RWPE2 (cell line): ENCODE results near the gene FAM174B.

Experiments used
- ATAC-seq: fragments of 200-7000 bp; cut with Tn5 transposase; 3 replicates; pipeline ENCODE4 v1.9.1; 2021; ENCODE audit warnings: low read depth
- DNase-seq: peaks from one replicate; pipeline ENCODE4 v3.0.0-alpha.2; 2020; ENCODE audit warnings: low spot score
- H3K27ac ChIP-seq: fragments of 450-650 bp; 2 replicates; pipeline ENCODE4 v1.5.1; 2017; ENCODE audit warnings: mild to moderate bottlenecking; ENCODE audit not compliant: poor library complexity, severe bottlenecking
- H3K27me3 ChIP-seq: fragments of 250-450 bp; sonication (Bioruptor Pico); 2 replicates; pipeline ENCODE4 v1.5.1; 2021; ENCODE audit warnings: mild to moderate bottlenecking, moderate library complexity; ENCODE audit not compliant: insufficient read depth, poor library complexity, severe bottlenecking
- H3K36me3 ChIP-seq: fragments of 250-450 bp; sonication (Bioruptor Pico); 2 replicates; pipeline ENCODE4 v1.5.1; 2020; ENCODE audit warnings: low read depth, mild to moderate bottlenecking, moderate library complexity
- H3K4me1 ChIP-seq: fragments of 250-450 bp; sonication (Bioruptor Pico); 2 replicates; pipeline ENCODE4 v1.5.1; 2021; ENCODE audit warnings: mild to moderate bottlenecking, moderate library complexity; ENCODE audit not compliant: insufficient read depth, poor library complexity, severe bottlenecking
- H3K4me3 ChIP-seq: fragments of 250-450 bp; sonication (Bioruptor Pico); 2 replicates; pipeline ENCODE4 v1.5.1; 2021; ENCODE audit warnings: mild to moderate bottlenecking, moderate library complexity; ENCODE audit not compliant: severe bottlenecking
- H3K9me3 ChIP-seq: fragments of 250-450 bp; sonication (Bioruptor Pico); 2 replicates; pipeline ENCODE4 v1.5.1; 2021; ENCODE audit warnings: mild to moderate bottlenecking, moderate library complexity; ENCODE audit not compliant: severe bottlenecking
- CTCF ChIP-seq: fragments of 450-650 bp; IDR thresholded peaks from one replicate; pipeline ENCODE4 v1.5.1; 2017; ENCODE audit warnings: mild to moderate bottlenecking, moderate library complexity; ENCODE audit not compliant: poor library complexity, severe bottlenecking

Gene FAM174B

GRCh38 chr15:92637626-92638025 is 17.9 kb downstream of the FAM174B start:
- Histone ChIP-seq H3K4me1 (no peaks in the 10 kb centered on the region), H3K36me3 (no peaks in the 10 kb centered on the region), H3K27me3 (peaks cover 3% of the 10 kb centered on the region), H3K27ac (no peak overlapping the region), H3K9me3 (no peaks in the 10 kb centered on the region), H3K4me3 (no peak overlapping the region)
- no peak for ATAC-seq
- no peak for TF ChIP-seq CTCF
- no peak for DNase-seq

- Histone ChIP-seq H3K27ac (no peak overlapping the region), H3K4me1 (no peaks in the 10 kb centered on the region), H3K27me3 (peaks cover 3% of the 10 kb centered on the region), H3K9me3 (no peaks in the 10 kb centered on the region), H3K36me3 (no peaks in the 10 kb centered on the region), H3K4me3 (no peak overlapping the region)
- ATAC-seq: peak; percentile 70
- no peak for TF ChIP-seq CTCF
- peak; percentile 70 for DNase-seq
Observed at GRCh38 chr15:92636908-92637481, 18.6 kb downstream of the FAM174B start.

GRCh38 chr15:92636401-92636907 is 19.1 kb downstream of the FAM174B start:
- no peak for TF ChIP-seq CTCF
- no peaks in the 10 kb centered on the region for H3K4me1 ChIP-seq
- peak; percentile 63 for DNase-seq
- ATAC-seq: no peak
- no peak overlapping the region for H3K27ac ChIP-seq
- H3K36me3 ChIP-seq: no peaks in the 10 kb centered on the region
- no peak overlapping the region for H3K4me3 ChIP-seq
- H3K27me3 ChIP-seq: peaks cover under 1% of the 10 kb centered on the region
- H3K9me3 ChIP-seq: no peaks in the 10 kb centered on the region

GRCh38 chr15:92634671-92635201 is 20.8 kb downstream of the FAM174B start:
- Histone ChIP-seq H3K27ac (no peak overlapping the region), H3K4me1 (no peaks in the 10 kb centered on the region), H3K4me3 (no peak overlapping the region), H3K27me3 (no peaks in the 10 kb centered on the region), H3K9me3 (no peaks in the 10 kb centered on the region), H3K36me3 (no peaks in the 10 kb centered on the region)
- ATAC-seq (no peak), DNase-seq (peak; percentile 30)
- no peak for TF ChIP-seq CTCF

GRCh38 chr15:92634060-92634459 is 21.5 kb downstream of the FAM174B start:
- no peaks in the 10 kb centered on the region for H3K9me3 ChIP-seq
- no peak overlapping the region for H3K27ac ChIP-seq
- H3K4me3 ChIP-seq: no peak overlapping the region
- H3K36me3 ChIP-seq: no peaks in the 10 kb centered on the region
- TF ChIP-seq CTCF: no peak
- ATAC-seq (no peak), DNase-seq (peak; percentile 20)
- no peaks in the 10 kb centered on the region for H3K27me3 ChIP-seq
- no peaks in the 10 kb centered on the region for H3K4me1 ChIP-seq
